ENCODE measurements around the gene EPHB1.
"Not testable (repeated sequence)": the region's sequence is repeated elsewhere in the genome, so short reads cannot be mapped to it uniquely, and the experiment has no call there.

The EPHB1 gene

GRCh38 chr3:135017003-135017893, 222.2 kb downstream of the EPHB1 start:
- no peak for DNase-seq

GRCh38 chr3:135018149-135018923, 223.3 kb downstream of the EPHB1 start:
- no peak for DNase-seq

DNA sequence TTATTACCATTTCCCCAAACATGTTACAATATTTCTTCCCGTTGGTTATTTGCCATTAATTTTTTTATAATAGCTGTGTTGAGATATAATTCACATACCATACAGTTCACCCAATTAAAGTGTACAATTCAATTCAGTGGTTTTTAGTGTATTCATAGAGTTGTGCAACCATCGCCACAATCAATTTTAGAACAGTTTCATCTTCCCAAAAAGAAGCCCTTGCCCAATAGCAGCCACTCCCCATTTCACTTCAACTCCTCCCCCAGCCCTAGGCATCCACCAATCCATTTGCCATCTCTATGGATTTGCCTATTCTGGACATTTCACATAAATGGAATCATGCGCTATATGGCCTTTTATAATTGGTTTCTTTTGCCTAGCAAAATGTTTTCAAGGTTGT, 225.1 kb downstream of the EPHB1 start:
- DNase-seq: no peak

- no peak for DNase-seq
These were observed 229.1 kb downstream of the EPHB1 start for GRCh38 chr3:135023996-135024658.

DNA sequence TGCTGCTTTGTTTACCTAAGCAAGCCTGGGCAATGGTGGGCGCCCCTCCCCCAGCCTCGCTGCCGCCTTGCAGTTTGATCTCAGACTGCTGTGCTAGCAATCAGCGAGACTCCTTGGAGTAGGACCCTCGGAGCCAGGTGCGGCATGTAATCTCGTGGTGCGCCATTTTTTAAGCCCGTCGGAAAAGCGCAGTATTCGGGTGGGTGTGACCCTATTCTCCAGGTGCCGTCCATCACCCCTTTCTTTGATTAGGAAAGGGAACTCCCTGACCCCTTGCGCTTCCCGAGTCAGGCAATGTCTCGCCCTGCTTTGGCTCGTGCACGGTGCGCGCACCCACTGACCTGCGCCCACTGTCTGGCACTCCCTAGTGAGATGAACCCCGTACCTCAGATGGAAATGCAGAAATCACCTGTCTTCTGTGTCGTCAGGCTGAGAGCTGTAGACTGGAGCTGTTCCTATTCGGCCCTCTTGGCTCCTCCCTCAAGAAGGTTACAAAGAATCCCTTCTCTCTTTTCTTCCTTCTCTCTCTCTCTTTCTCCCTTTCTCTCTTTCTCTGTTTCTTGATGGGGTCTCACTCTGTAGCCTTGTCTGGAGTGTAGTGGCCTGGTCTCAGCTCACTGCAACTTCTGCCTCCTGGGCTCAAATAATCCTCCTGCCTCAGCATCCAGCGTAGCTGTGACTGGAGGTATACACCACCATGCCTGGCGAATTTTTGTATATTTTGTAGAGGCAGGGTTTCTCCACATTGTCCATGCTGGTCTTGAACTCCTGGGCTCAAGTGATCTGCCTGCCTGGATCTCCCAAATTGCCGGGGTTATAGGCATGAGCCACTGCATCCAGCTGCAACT, 235.9 kb downstream of the EPHB1 start:
- DNase-seq: not testable (repeated sequence)

DNA sequence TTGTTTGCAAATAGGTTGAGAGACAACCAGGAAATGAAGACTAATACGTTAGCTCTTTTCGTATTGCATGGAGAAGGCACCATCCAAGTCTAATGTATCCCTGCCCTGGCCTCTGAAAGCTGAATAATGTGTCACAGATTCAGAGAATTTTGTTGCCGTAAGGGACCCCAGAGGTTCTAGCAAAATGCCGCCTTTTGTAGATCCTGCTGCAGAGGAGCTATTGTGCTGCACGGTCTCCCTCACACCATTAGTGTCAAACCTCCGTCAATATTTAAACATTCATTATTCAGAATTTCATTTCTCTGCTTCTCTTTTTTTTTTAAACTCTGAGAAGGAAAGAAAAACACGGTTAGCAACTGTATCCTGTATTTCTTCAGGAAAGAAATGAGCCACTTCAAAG, 238.7 kb downstream of the EPHB1 start:
- no peak for DNase-seq

- DNase-seq: no peak
These were observed 239.3 kb downstream of the EPHB1 start for GRCh38 chr3:135034291-135034768.

DNA sequence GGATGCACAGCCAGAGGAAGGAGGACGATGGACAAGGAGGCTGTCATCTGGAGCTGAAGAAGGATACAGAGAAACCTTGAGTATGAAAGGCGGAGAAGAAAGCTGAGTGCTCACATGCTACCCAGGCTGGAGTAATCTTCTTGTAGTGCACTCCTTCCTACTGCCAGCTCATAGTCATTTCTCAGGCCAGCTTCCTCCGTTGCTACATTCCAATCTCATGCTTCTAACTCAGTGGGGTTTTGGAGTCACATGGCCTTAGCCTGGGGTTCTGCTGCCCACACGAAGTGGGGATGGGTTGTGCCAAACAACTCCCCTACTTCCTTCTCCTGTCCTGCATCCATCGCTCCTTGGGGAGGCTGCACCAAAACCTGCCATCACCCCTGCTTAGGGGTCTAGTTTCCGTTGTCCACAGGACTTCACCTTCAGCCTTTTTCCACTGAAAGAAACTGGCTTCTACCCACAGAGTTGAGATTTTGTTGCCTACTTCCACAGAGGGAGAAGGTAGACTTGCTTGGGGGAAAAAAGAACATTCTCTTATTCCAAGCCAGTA, 239.9 kb downstream of the EPHB1 start:
- no peak for DNase-seq

DNA sequence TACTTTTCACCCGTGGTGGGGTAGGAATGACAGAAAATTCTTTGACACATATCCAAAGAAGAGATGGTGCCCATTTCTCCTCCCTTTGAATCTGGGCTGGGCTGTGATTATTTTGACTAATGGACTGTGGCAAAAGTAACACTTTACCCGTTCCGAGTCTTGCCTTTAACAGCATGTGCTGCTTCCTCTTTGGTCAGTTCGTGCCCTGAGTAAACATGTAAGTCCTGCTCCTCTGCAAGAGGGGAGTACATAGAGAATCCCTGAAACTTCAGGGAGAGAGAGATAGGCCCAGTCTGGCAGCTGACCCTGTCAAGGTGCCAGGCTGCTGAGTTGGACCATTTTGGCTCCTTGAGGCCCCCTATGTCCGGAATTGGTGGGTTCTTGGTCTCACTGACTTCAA, 243.1 kb downstream of the EPHB1 start:
- DNase-seq: no peak

DNA sequence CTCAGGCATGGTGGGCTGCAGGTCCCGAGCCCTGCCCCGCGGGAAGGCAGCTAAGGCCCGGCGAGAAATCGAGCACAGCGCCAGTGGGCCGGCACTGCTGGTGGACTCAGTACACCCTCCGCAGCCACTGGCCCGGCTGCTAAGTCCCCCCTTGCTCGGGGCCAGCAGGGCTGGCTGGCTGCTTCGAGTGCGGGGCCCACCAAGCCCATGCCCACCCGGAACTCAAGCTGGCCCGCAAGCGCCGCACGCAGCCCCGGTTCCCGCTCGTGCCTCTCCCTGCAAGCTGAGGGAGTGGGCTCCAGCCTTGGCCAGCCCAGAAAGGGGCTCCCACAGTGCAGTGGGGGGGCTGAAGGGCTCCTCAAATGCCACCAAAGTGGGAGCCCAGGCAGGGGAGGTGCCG, 244.5 kb downstream of the EPHB1 start:
- DNase-seq: not testable (repeated sequence)

DNA sequence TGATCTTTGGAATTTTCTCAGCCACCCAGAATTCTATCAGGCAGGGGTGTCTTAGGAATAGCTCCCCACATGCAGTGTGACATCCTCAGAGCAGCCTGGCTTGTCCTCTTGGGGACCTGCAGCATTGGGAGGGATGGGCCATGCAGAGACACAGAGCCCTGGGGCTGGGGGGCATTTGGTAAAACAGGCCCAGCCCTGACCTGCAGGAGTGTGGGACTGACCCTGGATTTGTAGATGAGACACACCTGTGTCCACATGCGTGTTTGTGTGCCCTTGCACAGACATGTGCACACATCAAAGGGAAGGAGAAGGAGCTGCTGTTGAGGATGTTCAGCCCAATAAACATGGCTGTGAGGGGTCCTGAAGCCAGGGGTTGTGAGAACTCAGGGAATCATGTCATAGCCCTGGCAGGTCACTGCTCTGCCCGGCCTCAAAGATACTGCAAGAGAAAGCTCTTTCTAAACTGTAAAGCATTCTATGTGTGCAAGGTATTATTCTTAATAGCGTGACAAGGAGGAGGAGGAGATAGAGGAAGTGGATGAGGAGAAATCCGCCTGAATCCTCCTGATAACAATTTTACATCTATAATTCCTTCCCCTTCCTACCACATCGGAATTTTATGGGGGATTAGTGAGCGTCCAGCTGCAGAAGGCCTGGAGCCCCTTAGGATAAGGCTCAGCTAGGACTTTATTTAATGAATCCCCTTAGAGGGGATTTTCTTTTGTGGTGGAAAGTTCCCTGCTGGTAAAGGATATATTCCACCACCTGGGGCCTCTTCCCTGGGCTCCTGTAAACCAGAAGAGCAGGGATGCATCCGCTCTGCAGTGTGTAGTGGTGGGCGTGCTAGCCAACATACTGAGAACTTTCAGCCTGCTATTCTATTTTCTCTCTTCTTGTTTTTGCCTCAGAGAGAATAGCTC, 245.5 kb downstream of the EPHB1 start:
- DNase-seq: no peak

GRCh38 chr3:135041601-135042000, 246.5 kb downstream of the EPHB1 start:
- DNase-seq: no peak

DNA sequence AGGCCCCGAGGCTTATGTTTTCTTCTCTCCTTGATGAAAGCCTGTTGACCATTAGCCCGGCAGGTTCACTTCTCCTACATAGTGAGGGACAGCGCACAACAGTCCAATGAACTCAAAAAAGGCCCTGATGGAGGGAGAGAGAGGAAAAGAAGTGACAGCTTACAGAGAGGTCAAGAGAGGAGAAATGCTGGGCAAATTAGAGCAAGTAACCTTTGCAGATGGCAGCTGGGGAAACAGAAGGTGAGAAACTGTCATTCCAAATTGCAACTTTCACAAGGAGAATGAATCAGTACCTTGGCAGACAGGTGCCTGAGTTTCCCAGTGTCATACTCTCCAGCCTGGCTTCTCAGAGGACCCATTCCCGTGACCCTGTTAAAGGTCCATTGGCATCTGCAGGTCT, 252.0 kb downstream of the EPHB1 start:
- DNase-seq: no peak

DNA sequence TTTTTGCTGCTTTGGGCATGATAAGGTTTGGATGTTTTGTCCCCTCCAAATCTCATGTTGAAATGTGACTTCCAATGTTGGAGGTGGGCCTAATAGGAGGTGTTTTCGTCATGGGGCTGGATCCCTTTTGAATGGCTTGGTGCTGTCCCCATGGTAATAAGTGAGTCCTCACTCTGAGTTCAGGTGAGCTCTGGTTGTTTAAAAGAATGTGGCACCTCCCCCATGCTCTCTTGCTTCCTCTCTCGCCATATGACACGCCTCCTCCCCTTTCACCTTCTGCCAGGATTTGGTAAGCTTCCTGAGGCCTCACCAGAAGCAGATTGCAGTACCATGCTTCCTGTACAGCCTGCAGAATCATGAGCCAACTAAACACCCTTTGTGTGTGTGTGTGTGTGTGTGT, 255.5 kb downstream of the EPHB1 start:
- DNase-seq: no peak

DNA sequence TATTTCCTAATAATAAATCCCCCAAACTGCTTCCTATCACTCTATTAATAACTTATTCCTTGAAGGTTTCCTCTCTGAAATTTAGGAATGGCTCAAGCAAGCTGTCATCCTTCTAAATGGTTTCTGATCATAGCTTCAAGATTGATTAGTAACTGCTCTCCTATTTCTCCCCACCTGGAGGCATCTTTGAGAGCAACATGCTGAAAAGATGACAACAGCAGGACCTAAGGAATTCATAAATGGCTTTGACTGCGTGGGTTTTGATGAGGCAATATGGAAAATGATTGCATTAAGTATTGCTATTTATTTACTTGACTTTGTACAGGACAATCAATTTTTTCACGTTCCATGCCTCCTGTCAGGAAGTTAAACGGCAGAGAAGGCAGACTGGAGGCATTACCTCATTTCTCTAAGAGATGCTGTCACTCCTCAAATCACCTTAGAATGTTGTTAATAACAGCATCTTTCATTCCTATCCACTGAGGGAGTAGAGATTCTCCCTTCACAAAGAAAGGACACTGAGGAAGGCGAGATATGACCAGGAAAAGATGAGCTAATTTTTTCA, 256.4 kb downstream of the EPHB1 start:
- no peak for DNase-seq

DNA sequence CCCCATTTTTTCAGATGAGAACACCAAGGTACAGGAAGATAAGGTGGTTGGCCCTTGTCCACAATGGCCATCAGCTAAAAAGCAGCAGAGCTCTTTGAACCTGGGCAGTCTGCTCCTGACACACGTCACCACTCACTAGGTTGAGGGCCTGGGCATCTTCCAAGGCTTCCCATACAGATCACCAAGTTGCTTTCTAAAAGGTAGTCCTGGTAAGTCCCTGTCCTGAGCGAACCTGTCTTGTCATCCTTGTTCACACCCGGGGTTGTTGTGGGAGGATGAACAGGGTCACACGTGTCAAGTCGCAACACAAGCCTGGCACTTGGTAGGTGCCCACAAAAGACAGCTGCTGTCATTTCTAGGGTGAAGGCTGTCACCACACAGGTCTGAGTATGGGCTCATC, 260.4 kb downstream of the EPHB1 start:
- no peak for DNase-seq

DNA sequence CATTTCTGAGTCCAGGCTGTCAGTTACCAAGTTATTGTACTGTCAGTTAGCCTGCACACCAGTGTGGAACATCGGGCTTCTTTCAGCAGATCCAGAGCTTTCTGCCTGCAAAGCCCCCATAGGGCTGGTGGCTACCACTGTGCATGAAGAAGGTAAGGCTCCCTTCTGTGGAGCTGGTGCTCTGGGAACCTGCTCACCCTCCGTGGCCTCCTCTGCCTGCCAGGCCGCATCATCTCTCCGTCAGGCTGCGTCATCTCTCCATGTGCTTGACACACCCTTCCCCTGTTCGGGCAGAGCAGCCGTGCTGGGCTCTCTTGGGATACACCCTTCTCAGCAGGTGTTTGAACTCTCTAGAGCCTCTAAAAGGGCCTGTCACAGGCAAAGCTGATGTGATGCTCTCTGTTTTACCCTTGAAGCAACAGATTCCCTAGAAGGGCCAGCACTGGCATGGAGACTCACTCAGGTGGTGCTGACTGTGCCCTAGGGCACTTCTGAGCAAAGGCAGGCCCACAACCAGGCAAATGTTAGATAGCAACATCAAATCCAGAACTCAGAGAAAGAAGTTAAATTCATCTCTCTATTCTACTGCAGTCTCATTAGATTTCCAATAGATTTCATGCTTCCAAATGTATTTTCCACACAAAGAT, 261.1 kb downstream of the EPHB1 start:
- no peak for DNase-seq

- no peak for DNase-seq
These were observed 261.8 kb downstream of the EPHB1 start for GRCh38 chr3:135056733-135057310.

DNA sequence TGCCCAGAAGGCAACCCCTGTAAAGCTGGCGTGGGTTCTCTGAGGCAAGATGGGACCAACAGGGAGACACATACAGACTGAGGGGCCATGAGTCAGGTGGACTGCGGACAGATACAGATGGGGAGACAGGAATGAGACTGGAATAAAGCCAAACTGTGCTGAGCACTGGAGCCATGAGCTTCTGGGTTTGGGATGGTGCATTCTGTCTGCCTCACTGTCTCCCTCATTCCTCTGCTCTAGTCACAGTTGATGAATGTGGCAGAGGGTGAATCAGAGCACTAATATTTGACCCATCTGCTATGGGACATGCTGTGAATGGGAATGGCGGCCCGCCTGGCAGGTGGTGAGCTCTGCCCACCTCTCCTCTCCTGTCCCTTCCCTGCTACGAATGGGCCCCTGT, 262.9 kb downstream of the EPHB1 start:
- no peak for DNase-seq

DNA sequence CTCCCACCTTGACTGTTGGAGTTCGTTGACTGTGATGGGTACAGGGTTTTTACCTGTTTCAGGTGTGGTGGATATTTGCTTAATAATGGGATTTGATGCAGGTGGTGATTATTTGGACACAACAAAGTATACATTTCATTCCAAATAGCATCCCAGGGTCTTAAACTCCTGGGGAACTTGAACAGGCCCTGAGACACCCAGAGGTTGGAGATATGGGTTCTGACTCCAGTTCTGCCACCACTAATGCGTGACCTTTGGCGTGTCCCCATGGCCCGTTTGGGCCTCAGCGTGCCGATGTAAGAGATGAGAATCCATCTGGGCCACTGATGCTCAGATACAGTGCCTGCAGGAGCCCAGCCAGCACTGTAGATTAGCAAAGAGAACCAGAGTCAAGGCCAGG, 264.5 kb downstream of the EPHB1 start:
- no peak for DNase-seq

Data from CD4-positive, alpha-beta T cell treated with Interleukin-17A for 1 hour (primary cell).